Measurements from ENCODE around the gene PHF13. TPM values are rescaled to one million over a fixed set of nuclear protein-coding genes. Genes with fewer than 3 reads are reported as not detected.

Gene PHF13
- total and polyA plus RNA-seq, 2 donors (not counting 3 experiments of a cell fraction or from before 2014, with no cell fraction given) = 5.6 to 18.6 TPM

DNA sequence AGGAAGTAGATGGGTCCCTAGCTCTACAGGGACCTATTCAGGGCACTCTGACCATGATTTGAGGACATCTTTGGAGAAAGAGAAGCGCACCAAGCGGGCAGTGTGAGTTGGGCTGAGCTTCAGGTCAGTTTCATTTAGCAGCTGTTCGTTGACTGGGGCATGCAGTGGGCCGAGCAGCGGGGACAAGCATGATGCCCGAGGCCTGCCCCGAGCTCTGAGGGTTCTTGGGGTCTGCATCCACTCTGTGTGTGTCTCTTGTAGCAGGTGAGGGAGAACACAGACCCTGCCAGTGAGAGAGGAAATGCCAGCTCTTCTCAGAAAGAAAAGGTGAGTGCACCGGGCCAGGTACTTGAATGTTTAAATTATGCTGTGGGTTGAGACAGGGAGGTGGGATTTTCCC, 16.5 kb downstream of the PHF13 start:
- POLR2A ChIA-PET = no interaction called here
- no peaks in the 10 kb centered on the region for H3K9me3 ChIP-seq (replicated peaks; ENCODE audit: control insufficient read depth, insufficient read depth, low read length)
- intact Hi-C loops (cut with micrococcal nuclease) (no loop called here), dilution Hi-C loops (cut with MboI; ENCODE audit: extremely low pct_ligation_motif_present, low sequenced_read_pairs) (no loop called here)
- H3K4me2 ChIP-seq (ENCODE audit: insufficient read depth, low read length) = no peak overlapping the region
- no peaks in the 10 kb centered on the region for H3K9me1 ChIP-seq (replicated peaks; ENCODE audit: control insufficient read depth, extremely low read depth, insufficient read depth, low read length)
- no peaks in the 10 kb centered on the region for H4K20me1 ChIP-seq (replicated peaks; ENCODE audit: control insufficient read depth, extremely low read depth, insufficient read depth, low read length)
- no peak overlapping the region for H3K27ac ChIP-seq (ENCODE audit: insufficient read depth, low read depth, low read length)
- no TSS peak for BruUV-seq (replicated peaks)
- peaks cover 2% of the 10 kb centered on the region for H3K4me1 ChIP-seq (ENCODE audit: control insufficient read depth, extremely low read depth, insufficient read depth, low read length)
- H3K79me2 ChIP-seq (ENCODE audit: control insufficient read depth, insufficient read depth, low read length) = peaks cover 21% of the 10 kb centered on the region
- no peak overlapping the region for H2AFZ ChIP-seq (ENCODE audit: low read depth, low read length)
- FAIRE-seq (no peak), DNase-seq (ENCODE audit: low read depth, low spot score) (no peak)
- no peaks in the 10 kb centered on the region for H3K27me3 ChIP-seq (ENCODE audit: control insufficient read depth in 2 of 2, insufficient read depth in 2 of 2, low read length in 2 of 2)
- H3K36me3 ChIP-seq (ENCODE audit: control insufficient read depth in 2 of 2, extremely low read depth in 1 of 2, insufficient read depth in 2 of 2, low read length in 2 of 2) = peaks cover 7 to 29% of the 10 kb centered on the region in 2 experiments
- no peak overlapping the region for H3K4me3 ChIP-seq (replicated peaks in 1 of 3; ENCODE audit: insufficient read depth in 1 of 3, low read depth in 1 of 3, low read length in 3 of 3)
- no peak for TF ChIP-seq MYC (IDR thresholded peaks at IDR 0.05; ENCODE audit: low read depth, low read length)
- no peak for TF ChIP-seq FOS (IDR thresholded peaks at IDR 0.05; ENCODE audit: borderline replicate concordance, insufficient read depth, low read length)
- TF ChIP-seq EZH2 (IDR thresholded peaks at IDR 0.05; ENCODE audit: borderline replicate concordance, low read depth, low read length, severe bottlenecking) = no peak
- TF ChIP-seq POLR2A (IDR thresholded peaks at IDR 0.05; ENCODE audit: low read depth, low read length) = no peak
- no peak for TF ChIP-seq JUN (IDR thresholded peaks at IDR 0.05; ENCODE audit: borderline replicate concordance, insufficient read depth, insufficient read length, low read depth)
- no peak for TF ChIP-seq CTCF (IDR thresholded peaks at IDR 0.05; ENCODE audit: extremely low read depth in 1 of 2, insufficient read depth in 1 of 2, low read depth in 1 of 2, low read length in 2 of 2)
- TF ChIP-seq, protein P1, sequence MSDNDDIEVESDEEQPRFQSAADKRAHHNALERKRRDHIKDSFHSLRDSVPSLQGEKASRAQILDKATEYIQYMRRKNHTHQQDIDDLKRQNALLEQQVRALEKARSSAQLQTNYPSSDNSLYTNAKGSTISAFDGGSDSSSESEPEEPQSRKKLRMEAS (IDR thresholded peaks at IDR 0.05; ENCODE audit: insufficient read depth, insufficient read length) = no peak
- TF ChIP-seq POLR2AphosphoS5 (IDR thresholded peaks at IDR 0.05; ENCODE audit: insufficient read depth, low read depth, low read length) = no peak
- no peak for TF ChIP-seq GATA2 (IDR thresholded peaks at IDR 0.05; ENCODE audit: insufficient read depth, insufficient read length, low read depth, low read length)
- no peak overlapping the region for H3K9ac ChIP-seq (replicated peaks; ENCODE audit: extremely low read depth, insufficient read depth, low read length)
- CTCF ChIA-PET = interaction anchor here (0.6 to 1.1 kb wide), 3 partner anchors 23 to 207 kb away, joined by 3 read pairs; no protein-coding TSS in a partner anchor
